Ureter (tissue), 1 donor: ENCODE results near the gene PPP1R12B. TPM values are rescaled to one million over a fixed set of nuclear protein-coding genes. Genes with fewer than 3 reads are reported as not detected.
"Not testable (repeated sequence)": the region's sequence is repeated elsewhere in the genome, so short reads cannot be mapped to it uniquely, and the experiment has no call there.

ENCODE experiments used
- DNase-seq: peaks from one replicate; pipeline ENCODE4 v3.0.0-alpha.2; 2020; ENCODE audit warnings: low spot score
- total RNA-seq: library from RNA; stranded (reverse); gene quantifications from one replicate; pipeline ENCODE4 v1.2.4, GENCODE V29; 2023
- donor health status: DM: yes; HTN: yes; CAD: no.

The PPP1R12B gene
- total RNA-seq, 1 donor from 2014 or later: 207 TPM

DNA sequence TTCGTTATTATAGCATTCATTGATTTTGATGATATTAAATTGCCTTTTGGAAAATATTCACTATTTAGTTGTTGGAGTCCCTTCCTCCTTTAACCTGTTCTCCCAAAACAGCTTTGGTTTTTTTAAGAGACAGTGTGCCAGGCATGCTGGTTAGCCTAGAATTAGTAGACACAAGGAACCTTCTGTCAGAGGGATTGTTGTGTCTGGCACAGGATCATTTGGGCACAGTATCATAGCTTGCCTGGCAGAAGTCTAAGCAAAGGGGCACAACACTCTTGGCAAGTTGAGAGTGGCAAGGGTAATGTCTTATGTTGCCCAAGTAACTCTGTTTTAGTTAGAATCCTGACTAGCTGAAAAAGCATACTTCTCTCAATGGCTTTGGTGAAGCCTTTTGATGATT lies 49.9 kb downstream of the PPP1R12B start:
- not testable (repeated sequence) for DNase-seq

DNA sequence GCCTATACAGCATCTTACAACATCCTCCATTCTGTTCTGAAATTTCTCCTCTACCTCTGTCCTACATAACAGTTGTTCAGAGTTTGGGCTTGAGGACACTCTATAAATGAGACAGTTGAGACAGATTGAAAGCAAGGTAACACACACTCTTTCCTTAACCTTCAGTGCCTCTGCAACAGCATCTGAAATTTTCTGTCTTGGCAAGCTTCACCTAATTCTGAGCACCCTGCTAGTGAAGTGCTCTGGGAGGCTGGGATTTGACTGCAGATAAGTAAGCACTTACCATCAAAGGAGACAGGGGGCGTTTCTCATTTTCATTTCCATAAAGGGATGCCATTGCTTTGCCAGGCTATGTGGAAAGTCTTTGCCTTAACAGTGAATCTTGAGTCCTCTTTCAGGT lies 53.3 kb downstream of the PPP1R12B start:
- not testable (repeated sequence) for DNase-seq

DNA sequence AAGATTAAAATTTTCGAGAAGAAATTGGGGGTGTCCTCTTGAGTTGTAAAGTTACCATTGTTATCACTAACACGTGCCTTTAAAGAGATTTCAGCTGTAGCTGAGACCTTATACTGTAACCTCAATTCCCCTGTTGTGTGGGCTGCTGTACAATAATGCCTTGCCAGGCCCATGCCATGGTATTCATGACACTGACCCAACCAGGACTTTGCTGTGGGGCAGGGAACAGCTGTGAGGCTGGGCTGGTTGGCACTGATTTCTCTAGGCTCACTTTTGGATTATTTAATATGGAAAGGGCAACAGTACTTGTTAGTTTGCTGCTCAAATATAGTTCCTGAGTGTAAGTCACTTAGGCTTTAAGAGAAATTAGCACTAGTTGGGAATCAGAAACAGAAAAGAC lies 54.9 kb downstream of the PPP1R12B start:
- not testable (repeated sequence) for DNase-seq

DNA sequence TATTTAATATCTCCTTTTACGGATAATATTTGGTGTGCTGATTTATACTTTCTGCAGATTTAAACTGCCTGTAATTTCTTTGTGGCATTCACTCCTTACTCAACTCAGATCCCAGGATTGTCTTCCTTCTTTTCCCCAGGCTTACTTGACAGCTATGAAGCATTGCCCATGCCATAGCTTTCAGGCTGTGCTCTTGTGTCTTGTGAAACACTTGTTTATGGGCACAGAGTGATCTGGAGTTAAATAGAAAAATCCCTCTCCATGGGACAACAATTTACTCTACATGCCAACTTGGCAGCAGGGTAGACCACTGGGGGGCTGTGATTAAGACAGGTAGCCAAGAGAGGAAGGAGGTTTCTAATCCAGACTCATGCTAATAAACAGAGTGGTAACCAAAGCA lies 57.4 kb downstream of the PPP1R12B start:
- DNase-seq: no peak

DNA sequence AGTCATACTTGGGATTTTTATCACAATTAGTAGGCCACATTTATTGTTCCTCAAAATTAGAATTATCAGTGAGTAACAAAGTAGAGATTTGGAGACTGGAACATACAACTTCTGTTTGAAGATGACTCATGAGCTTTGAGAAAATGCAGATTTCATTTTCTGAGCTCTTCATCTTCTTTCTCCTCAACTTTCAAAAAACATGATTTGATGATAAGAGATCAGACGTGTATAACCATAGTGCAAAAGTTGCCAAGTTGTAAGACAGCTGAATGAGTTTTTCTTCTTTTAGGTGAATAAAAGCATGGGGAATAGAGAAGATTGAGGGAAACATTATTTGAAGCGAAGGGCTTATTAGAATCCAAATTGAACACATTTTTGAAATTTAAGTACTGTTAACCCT lies 58.4 kb downstream of the PPP1R12B start:
- DNase-seq: not testable (repeated sequence)

DNA sequence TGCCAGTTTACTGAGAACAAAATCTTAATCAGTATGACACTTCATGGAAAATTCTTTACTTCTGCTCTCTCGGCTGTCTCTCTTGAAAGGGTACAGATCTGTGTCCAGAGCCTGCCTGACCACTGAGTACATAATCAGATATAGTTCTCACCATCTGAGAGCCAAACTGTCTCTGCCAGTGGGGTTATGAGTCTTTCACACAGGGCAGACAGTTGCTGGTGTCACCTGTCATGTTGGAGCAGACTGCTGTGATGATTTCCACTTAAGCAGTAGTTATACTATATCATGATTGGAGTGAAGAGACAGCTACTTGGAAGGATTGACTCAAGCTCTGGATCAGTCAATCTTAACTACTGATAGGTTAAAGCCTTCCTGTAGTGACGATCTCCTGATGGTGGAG lies 58.9 kb downstream of the PPP1R12B start:
- not testable (repeated sequence) for DNase-seq

DNA sequence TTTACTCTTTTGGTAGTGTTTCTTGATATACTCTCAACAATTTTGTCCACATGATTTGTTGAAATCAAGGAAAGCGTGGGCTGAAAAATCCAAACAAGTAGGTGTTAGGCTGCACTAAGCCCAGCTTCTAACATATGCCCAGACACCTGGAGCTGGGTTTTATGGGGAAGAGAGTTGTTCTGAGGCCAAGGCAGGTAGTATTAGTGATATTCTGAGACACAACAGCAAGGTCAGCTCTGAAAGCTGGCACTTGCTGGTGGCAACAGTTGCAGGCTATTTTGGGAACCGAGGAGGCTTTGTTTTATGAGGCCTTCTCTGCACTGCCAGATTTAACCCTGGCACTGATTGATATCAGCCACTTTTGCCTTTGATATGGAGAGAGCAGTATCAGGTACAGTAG lies 61.8 kb downstream of the PPP1R12B start:
- DNase-seq: not testable (repeated sequence)

DNA sequence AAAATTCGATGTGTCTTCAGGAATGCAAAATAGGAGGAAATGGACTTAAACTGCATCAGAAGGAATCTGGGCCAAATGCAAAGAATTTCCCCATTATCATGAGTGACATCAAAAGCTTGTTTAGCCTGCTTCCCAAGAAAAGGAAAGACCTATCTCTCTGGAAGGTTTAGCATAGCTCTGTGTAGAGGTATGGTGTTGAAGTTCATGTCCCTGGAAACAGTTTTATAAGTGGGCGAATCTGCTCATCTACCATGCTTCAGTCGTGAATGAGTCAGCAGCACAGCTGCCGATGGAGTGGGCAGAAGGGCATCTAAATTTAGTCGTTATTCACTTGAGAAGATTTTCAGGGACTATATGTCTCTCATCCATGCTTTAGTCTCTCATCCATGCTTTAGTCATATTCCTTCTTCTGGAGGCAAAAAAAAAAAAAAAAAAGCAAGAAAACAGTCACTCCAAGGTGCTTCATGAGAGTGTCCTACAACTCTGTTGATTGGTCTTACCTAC lies 62.4 kb downstream of the PPP1R12B start:
- not testable (repeated sequence) for DNase-seq

DNA sequence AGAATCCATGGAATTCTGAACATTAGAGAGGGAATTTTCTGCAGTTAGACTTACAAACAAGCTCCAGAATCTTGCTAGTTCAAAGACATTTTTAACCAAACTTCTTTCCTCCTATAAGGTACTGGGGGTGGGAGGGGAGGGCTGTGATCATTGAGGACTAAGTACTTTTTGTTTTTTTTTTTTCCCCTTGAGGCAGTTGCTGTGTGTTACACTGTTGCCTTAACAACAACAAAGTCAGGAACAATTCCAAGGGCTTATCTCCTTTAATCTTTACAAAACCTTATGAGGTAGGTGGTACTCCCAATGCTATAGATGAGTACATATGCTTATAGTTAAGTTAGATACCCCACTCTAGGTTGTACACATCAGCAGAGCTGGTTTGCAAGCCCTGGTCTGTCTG lies 62.9 kb downstream of the PPP1R12B start:
- no peak for DNase-seq

DNA sequence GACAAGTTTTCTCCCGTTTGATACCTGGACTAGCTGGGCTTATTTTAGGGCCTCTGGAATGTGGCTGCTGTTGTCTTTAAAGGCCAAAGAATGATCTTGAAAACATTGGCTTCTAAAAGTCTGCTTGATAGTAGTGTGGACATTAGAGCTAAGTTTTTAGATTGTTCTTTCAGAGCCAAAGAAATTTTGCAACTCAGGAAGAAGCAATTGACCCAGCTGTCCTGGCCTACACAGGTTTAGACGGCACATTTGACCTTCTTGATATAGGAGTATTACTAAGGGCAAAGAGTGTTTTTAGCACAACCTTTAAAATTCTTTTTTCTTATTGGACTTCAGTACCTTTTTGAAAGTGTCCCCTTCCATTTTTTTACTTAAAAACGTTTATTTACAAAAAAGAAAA lies 63.9 kb downstream of the PPP1R12B start:
- not testable (repeated sequence) for DNase-seq

DNA sequence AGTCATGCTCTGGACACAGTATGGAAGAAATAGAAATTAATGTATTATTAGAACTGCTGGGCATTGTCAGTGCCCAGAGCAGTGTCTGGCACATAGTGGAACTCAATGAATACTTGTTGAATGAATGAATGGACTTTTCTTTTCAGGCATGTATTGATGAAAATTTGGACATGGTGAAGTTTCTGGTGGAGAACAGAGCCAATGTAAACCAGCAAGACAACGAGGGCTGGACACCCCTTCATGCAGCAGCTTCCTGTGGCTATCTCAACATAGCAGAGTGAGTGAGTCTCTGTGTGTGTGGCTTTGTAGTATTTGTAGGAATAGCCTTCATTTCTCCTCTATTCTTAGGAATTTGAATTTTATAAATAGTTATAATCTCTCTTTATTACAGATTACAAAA lies 68.1 kb downstream of the PPP1R12B start:
- DNase-seq: no peak

DNA sequence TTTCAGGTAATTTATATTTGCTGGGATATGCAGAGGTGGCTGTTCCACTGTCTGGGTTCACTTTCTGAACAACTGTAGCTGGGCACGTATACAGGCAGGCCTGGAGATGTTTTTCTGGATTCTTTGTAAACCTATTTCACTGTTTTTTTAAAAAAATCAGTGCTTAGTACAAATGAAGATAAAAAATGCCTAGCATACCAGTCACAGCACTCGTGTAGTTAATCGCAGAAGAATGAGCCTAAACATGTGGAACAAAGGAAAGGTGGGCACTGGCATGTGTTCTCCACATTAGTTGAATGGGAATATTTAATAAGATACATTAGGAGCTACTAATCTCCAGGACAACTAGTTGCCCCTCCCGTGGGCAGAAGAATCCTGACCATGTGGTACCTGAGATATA lies 68.6 kb downstream of the PPP1R12B start:
- not testable (repeated sequence) for DNase-seq

DNA sequence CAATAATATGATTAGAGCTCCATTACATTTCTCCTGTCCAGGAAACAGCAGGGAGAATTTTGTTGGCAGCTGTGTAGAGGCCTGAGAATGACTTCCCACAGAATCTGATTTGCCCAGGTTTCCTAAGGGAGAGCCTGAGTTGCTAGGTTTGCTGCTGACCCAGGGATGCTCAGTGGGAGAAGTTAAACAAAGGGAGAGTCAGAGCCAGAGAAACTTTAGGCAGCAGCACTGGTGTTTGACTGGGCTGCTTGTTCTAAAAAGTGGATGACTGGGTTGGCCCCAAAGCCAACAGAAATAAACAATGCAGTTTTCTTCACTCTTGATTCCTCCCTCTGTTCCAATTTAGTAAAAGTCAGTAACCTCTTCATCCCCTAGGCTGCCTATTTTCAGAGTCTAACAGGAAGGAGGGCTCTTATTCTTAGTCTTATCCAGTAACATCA lies 69.3 kb downstream of the PPP1R12B start:
- not testable (repeated sequence) for DNase-seq

DNA sequence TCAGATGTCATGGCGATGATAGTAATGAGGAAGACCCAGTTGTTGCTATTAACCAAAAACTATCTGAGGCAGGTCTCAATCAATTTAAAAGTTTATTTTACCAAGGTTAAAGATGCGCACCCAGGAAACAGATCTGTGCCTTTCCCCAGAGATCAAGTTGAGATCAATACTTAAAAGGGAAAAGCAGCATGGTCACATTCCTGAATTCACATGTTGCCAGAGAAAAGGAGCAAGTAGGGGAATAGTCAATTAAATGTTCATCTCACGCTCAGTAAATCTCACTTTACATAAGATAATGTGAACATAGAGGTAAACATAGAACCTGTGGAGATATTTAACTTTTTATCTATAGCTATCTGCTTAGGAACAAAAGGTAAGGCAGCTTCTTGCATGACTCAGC lies 71.2 kb downstream of the PPP1R12B start:
- not testable (repeated sequence) for DNase-seq

DNA sequence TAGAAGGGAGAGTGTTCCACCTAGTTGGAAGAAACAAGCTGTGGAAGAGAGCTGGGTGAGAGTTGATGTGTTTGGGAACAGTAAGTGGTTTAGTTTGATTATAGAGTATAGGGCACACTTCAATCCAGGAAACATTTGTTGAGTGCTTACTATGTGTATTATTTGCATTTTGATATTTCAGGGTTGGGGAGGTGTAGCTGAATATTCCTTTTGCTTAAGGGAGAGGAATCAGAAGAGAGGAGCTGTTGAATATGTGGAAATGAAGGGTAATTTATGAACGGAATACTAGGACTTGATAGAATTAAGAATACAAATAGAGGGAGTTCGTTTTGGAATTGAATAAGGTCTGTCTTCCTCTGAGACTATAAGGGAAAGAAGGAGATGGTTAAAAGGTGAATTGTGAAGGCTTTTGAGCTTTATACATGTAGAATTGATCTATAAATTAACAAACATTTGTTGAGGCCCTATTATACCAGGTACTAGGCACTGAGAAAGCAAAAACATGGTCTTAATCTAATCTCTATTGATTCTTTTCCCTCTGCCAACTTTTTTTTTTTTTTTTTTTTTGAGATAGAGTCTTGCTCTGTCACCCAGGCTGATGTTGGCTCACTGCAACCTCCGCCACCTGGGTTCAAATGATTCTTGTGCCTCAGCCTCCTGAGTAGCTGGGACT lies 72.1 kb downstream of the PPP1R12B start:
- DNase-seq: not testable (repeated sequence)

DNA sequence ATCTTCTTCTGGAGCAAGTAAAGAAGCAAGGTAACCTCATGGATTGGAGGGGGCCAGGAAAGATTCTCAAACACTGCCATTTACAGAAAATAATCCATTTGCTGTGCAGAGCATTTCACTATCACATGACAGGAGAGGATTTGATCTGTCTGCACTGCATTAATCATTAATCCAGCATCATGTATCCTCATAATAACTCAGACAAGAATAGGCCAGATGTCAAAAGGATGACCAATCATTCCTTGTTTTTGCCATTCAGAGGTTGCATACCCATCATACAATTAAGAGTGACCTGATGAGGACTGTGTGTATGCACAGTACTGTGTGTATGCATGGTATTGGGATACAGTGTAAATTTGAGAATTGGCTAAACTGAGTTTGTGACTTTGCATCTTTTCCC lies 74.2 kb downstream of the PPP1R12B start:
- not testable (repeated sequence) for DNase-seq

DNA sequence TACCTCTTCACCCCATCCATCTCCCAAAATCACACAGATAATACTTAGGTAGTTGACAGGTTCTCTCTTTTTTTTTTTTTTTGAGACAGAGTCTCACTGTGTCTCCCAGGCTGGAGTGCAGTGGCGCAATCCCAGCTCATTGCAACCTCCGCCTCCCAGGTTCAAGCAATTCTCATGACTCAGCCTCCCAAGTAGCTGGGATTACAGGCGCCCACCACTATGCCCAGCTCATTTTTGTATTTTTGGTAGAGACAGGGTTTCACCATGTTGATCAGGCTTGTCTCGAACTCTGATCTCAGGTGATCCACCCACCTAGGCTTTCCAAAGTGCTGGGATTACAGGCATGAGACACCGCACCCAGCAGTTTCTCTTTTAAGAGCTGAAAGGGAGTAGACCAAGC lies 75.8 kb downstream of the PPP1R12B start:
- DNase-seq: not testable (repeated sequence)

DNA sequence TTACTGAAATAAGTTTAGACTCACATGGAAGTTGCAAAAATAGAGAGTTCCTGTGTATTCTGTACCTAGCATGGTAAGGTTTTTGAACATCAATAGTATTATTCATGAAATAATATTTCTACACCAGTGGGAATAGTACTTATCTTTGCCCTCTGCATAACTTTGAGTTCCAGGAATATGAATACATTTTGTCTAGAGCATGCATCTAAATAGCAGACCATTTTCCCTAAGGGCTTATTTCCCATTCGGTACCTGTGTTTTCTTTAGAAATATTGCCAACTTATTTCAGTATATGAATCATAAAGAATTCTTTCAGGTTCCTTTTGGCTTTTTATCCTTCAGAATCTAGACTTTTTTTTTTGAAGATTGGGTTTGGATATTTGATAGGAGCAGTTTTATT lies 81.6 kb downstream of the PPP1R12B start:
- not testable (repeated sequence) for DNase-seq

DNA sequence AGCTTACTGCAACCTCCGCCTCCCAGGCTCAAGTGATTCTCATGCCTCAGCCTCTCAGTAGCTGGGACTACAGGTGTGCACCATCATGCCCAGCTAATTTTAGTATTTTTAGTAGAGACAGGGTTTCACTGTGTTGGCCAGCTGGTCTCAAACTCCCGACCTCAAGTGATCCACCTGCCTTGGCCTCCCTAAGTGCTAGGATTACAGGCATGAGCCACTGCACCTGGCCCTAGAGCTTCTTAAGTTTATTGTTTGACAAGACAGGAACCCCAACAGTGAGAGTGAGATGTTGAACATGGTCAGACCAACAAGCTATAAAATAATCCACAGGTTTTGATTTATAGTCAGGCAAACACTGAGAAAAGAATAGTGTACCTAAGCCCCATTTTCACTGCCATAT lies 83.8 kb downstream of the PPP1R12B start:
- not testable (repeated sequence) for DNase-seq

DNA sequence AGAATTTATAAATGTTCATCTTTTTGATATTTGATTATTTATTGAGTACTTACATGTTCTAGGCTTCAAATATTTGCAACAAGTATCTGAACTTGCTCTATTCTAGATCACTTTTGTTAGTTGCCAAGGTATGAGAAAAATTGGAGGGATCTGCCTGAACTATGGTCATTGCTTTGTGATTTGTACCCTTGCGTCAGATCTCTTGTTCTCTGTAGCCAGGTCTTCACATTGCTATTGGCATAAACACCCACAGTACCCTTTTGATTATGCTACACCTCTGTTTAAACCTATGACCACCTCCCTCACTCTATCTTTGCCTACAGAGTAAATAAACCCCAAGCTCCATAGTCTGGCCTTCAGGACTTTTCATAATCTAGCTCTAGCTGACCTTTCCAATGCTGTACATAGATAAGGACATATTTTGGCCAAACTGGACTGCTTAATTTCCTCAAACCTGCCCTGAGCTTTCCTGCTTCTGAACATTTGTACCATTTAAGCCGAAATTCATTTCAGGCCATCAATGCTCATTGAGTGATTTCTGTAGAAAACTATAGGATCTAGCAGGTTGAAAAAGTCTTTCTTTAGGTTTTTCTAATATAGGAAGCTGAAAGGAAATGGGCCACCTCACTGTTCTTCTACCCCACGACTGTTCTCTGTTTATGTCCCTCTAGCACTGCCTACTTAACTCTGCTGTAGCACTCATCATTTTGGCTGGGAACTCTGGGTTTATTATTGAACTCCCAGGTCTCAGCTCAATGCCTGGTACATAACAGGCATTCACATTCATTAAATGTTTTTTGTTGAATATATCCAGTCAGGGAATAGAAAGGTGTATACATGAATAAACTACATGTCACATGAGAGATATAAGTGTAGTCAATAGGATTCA lies 84.9 kb downstream of the PPP1R12B start:
- DNase-seq: no peak

DNA sequence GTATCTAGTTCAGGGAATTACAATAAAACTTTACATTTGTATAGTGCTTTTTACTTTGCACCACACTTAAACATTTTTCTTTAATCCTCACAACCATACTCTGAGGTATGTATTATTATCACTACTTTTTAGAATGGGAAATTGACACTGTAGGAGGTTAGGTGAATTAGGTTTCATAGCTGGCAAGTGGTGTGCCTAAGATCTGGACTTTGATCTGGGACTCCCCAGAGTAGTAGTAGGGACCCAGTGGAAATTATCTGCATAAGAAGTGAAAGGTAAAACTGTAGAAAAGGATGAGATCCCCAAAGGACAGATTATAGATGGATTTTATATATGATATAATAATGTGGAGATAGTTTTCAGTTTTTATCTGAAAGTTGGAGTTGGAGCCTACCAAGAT lies 85.6 kb downstream of the PPP1R12B start:
- DNase-seq: no peak

DNA sequence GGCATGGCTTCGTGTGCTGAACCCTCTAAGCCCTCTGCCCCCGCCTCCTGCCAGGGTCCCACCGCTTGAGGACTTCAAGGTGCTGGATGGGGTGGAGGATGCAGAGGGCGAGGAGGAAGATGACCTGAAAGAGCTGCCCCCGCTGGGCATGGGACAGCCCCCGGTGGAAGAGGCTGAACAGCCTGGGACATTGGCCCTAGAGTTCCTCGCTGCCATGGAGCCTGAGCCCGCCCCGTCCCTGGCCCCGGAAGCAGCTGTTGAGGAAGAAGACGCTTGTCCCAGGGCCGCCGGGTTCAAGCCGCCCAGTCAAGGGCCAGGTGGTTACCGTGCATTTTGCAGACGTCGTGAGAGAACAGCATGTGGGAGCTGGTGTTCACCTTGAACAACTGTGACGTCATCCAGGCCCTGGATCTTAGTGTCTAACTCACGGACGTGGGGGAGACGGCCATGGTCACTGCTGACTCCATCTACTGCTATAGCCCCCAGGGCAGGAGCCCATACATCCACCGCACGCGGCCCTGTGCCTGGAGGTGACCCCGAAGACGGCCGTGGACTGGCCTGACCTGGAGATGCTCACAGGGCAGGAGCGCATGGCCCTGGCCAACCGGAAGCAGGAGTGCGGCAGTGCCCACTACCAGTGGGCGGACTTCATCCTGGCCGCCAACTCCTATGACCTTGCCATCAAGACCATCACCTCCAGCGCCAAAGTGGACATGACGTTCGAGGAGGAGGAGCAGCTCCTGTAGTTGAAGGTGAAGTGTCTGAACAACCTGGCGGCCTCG lies 90.1 kb downstream of the PPP1R12B start:
- no peak for DNase-seq
